ENCODE results near the gene GALNT5.

DNA sequence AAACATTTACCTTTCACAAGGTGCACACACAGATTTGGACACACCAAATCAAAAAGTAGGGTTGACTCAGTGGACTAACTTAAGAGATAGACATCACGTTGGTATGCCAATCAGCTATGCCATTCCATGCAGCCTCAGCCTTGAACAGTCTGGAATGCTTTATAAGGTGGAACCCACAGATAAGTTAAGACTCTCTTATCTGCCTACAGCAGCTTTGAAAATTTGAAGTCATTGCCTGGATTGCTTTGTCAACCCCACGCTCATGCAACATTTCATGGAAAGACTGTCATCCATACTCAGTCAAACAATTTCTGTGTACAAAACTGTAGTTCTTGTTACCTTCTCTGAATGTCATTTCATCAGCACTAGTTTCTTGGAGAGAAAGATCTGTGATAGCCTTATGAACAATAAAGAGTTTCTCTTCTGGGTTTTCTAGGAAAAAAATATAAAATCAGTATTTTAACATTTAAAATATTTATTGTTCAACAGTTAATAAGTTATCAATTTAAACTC lies 66.9 kb downstream of the GALNT5 start:
- TF ChIP-seq, protein P1, sequence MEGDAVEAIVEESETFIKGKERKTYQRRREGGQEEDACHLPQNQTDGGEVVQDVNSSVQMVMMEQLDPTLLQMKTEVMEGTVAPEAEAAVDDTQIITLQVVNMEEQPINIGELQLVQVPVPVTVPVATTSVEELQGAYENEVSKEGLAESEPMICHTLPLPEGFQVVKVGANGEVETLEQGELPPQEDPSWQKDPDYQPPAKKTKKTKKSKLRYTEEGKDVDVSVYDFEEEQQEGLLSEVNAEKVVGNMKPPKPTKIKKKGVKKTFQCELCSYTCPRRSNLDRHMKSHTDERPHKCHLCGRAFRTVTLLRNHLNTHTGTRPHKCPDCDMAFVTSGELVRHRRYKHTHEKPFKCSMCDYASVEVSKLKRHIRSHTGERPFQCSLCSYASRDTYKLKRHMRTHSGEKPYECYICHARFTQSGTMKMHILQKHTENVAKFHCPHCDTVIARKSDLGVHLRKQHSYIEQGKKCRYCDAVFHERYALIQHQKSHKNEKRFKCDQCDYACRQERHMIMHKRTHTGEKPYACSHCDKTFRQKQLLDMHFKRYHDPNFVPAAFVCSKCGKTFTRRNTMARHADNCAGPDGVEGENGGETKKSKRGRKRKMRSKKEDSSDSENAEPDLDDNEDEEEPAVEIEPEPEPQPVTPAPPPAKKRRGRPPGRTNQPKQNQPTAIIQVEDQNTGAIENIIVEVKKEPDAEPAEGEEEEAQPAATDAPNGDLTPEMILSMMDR (IDR thresholded peaks at IDR 0.05): no peak
- no peak for TF ChIP-seq POLR2A (IDR thresholded peaks at IDR 0.05)
